HL-60 (cell line): ENCODE data around the gene LATS1.

Experiments
- CTCF ChIP-seq: IDR thresholded peaks from one replicate; pipeline ENCODE4 v1.5.1; 2011; ENCODE audit warnings: low read length, control low read depth, inconsistent platforms; ENCODE audit not compliant: insufficient read depth
- GABPA ChIP-seq: IDR thresholded peaks from 2 replicates; pipeline ENCODE4 v1.6.1; 2012; ENCODE audit warnings: low read depth
- POLR2AphosphoS5 ChIP-seq: IDR thresholded peaks from 2 replicates; pipeline ENCODE4 v1.6.1; 2012; ENCODE audit warnings: low read depth
- SPI1 ChIP-seq: IDR thresholded peaks from 2 replicates; pipeline ENCODE4 v1.6.1; 2012; ENCODE audit warnings: low read depth, mild to moderate bottlenecking, borderline replicate concordance
- TF ChIP-seq, protein P1 (sequence below): IDR thresholded peaks from 2 replicates; pipeline ENCODE4 v1.6.1; 2012; ENCODE audit warnings: low read depth; ENCODE audit not compliant: insufficient replicate concordance

GRCh38 chr6:149614337-149614736, 103.6 kb downstream of the LATS1 start:
- TF ChIP-seq CTCF (no peak), POLR2AphosphoS5 (no peak), SPI1 (no peak), GABPA (no peak)
- TF ChIP-seq, protein P1, sequence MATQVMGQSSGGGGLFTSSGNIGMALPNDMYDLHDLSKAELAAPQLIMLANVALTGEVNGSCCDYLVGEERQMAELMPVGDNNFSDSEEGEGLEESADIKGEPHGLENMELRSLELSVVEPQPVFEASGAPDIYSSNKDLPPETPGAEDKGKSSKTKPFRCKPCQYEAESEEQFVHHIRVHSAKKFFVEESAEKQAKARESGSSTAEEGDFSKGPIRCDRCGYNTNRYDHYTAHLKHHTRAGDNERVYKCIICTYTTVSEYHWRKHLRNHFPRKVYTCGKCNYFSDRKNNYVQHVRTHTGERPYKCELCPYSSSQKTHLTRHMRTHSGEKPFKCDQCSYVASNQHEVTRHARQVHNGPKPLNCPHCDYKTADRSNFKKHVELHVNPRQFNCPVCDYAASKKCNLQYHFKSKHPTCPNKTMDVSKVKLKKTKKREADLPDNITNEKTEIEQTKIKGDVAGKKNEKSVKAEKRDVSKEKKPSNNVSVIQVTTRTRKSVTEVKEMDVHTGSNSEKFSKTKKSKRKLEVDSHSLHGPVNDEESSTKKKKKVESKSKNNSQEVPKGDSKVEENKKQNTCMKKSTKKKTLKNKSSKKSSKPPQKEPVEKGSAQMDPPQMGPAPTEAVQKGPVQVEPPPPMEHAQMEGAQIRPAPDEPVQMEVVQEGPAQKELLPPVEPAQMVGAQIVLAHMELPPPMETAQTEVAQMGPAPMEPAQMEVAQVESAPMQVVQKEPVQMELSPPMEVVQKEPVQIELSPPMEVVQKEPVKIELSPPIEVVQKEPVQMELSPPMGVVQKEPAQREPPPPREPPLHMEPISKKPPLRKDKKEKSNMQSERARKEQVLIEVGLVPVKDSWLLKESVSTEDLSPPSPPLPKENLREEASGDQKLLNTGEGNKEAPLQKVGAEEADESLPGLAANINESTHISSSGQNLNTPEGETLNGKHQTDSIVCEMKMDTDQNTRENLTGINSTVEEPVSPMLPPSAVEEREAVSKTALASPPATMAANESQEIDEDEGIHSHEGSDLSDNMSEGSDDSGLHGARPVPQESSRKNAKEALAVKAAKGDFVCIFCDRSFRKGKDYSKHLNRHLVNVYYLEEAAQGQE = no peak
